Heart left ventricle (tissue), 13 donors: ENCODE results near the gene PUS3.

Experiments
- CTCF ChIP-seq, 12 donors: fragments of 200-600 bp; sonication (generic) in 4 of 12; IDR thresholded peaks; one replicate each; pipeline versions ENCODE4 v1.5.0 to v1.8.0; 2018 to 2022; ENCODE audit warnings: antibody characterized with exemption in 12 of 12, mild to moderate bottlenecking in 5 of 12
- POLR2A ChIP-seq, 2 donors: fragments of 450-650 bp; IDR thresholded peaks; one replicate each; pipeline ENCODE4 v1.6.1; 2017; ENCODE audit warnings: antibody characterized with exemption in 2 of 2, mild to moderate bottlenecking in 2 of 2, moderate library complexity in 2 of 2
- donor health status: ischemic (EF 13 %, LVEDD 7.1; RV severe dilation, severe dysfunction).
- donor health status: DM: no; HTN: yes; CAD: no.
- donor health status: DM: no; HTN: no; CAD: no.
- donor health status: ischemic (EF 25% LVEDD 6.9; RV normal size, moderate dysfunction).
- donor health status: ischemic (EF 25% LVEDD 5.7; RV mildly dilated, moderate dysfunction).
- donor health status: ischemic (EF 35%, LVEDD 5.7; RV mildly dilated, moderate dysfunction).
- donor health status: nonischemic (EF 11% LVEDD 7.7; RV severe dilation, severe dysfunction).
- donor health status: DM: yes; HTN: yes; CAD: no.
- donor health status: PGD.
- donor health status: ischemic (EF 29% LVEDD 5.4; RV normal size, mild dysfunction).
- donor health status: nonischemic (EF 23%, LVEDD 6.1; RV moderate dilation, normal function).

GRCh38 chr11:125945797-125946520 is 43.0 kb upstream of the PUS3 start, which contains the start of gene VSIG10L2:
- TF ChIP-seq CTCF (IDR thresholded peaks at IDR 0.05) (no peak), POLR2A (IDR thresholded peaks at IDR 0.05) (no peak)
